ENCODE results near the gene KRT4. TPM values are rescaled to one million over a fixed set of nuclear protein-coding genes. Genes with fewer than 3 reads are reported as not detected.

The KRT4 gene
- total and polyA plus RNA-seq, 5 donors from 2014 or later: not detected

DNA sequence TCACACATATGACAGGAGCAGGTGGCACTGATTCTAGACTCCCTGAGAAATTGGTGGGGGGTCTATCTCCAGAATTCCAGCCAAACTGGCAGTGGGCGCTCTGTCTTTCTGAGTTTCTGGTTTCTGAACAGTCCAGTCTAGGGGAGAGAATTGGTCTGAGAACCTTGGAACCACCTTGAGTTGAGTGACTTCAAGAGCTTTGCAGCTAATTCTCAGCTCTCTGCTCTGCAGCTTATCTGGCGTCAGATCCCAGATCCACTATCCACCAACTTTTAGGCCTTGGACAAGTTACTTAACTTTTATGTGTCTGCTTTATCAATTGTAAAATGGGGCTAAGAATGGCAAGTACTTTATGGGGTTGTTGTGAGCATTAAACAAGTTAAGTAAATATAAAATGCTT lies 35.1 kb downstream of the KRT4 start:
- Histone ChIP-seq H3K4me1 (ENCODE audit: control insufficient read depth, insufficient read depth, low read length, poor library complexity, severe bottlenecking) (no peaks in the 10 kb centered on the region), H3K4me3 (ENCODE audit: low read depth, low read length) (no peak overlapping the region), H3K27me3 (ENCODE audit: control insufficient read depth, insufficient read depth, low read length) (peaks cover 3% of the 10 kb centered on the region), H3K36me3 (ENCODE audit: control insufficient read depth, insufficient read depth, low read length) (no peaks in the 10 kb centered on the region), H3K27ac (ENCODE audit: insufficient read depth, low read length, poor library complexity, severe bottlenecking) (no peak overlapping the region), H3K9me3 (ENCODE audit: control insufficient read depth in 2 of 2, low read length in 2 of 2) (no peaks in the 10 kb centered on the region)
- H3K4me3 Mint-ChIP-seq: no peak overlapping the region
- no peaks in the 10 kb centered on the region for H3K4me1 Mint-ChIP-seq
- DNase-seq: no peak
- no peaks in the 10 kb centered on the region for H3K36me3 Mint-ChIP-seq
- H3K9me3 Mint-ChIP-seq: no peaks in the 10 kb centered on the region
- no peak overlapping the region for H3K27ac Mint-ChIP-seq
- peaks cover 21% of the 10 kb centered on the region for H3K27me3 Mint-ChIP-seq
- ATAC-seq (ENCODE audit: low read depth in 2 of 2): no peak

DNA sequence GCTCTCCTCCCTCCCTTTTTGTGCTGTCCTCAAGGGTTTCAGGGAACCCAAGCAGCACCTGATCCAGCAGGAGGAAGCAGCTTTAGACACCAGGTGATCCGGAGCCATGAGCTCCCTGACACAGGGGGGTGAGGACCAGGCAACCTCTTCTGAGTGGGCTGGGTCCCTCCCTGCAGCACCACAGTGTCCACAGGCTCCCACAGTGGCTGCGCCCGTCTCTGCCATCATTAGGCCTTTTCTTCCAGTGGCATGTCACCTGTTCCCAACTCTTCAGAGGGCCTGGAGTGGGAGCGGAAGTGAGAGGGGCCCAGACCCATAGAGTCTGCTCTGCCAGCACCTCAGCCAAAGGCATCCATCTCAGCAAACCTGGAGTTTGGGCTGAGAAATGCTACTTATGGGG lies 36.4 kb downstream of the KRT4 start:
- Histone ChIP-seq H3K27me3 (ENCODE audit: control insufficient read depth, insufficient read depth, low read length) (peaks cover 5% of the 10 kb centered on the region), H3K36me3 (ENCODE audit: control insufficient read depth, insufficient read depth, low read length) (no peaks in the 10 kb centered on the region), H3K4me3 (ENCODE audit: low read depth, low read length) (no peak overlapping the region), H3K4me1 (ENCODE audit: control insufficient read depth, insufficient read depth, low read length, poor library complexity, severe bottlenecking) (no peaks in the 10 kb centered on the region), H3K9me3 (ENCODE audit: control insufficient read depth in 2 of 2, low read length in 2 of 2) (no peaks in the 10 kb centered on the region), H3K27ac (ENCODE audit: insufficient read depth, low read length, poor library complexity, severe bottlenecking) (no peak overlapping the region)
- Mint-ChIP-seq H3K9me3 (no peaks in the 10 kb centered on the region), H3K4me1 (no peaks in the 10 kb centered on the region), H3K27ac (no peak overlapping the region), H3K27me3 (peaks cover 22% of the 10 kb centered on the region), H3K36me3 (no peaks in the 10 kb centered on the region), H3K4me3 (no peak overlapping the region)
- ATAC-seq (ENCODE audit: low read depth in 2 of 2) (no peak), DNase-seq (no peak)

DNA sequence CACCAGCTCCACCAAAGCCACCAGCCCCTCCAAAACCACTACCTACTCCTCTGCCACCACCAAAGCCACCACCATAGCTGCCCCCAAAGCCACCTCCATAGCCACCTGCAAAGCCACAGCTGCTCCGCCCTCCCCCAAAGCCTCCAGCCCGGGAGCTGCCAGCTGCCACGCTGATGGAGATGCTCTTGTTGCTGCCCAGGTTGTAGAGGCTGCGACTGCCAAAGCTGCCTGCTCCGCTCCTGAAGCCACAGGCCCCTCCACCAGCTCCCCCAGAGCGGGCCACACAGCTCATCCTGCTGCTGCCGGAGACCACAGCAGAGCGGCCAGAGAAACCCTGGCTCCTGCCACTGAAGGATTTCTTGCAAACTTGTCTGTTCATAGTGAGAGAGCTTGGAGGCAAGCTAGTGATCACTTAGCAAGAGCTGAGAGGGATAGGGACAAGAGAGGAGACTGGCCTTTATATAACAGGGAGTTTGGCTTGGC lies 37.0 kb downstream of the KRT4 start, which contains the start of gene KRT76:
Gene KRT76, minus strand, starts transcription at position 433 of the 483 bp plus-strand sequence. Its CDS starts 54 bp downstream, at position 379.
- no peaks in the 10 kb centered on the region for H3K4me1 Mint-ChIP-seq
- H3K27ac ChIP-seq (ENCODE audit: insufficient read depth, low read length, poor library complexity, severe bottlenecking): no peak within 1 kb of the TSS
- DNase-seq (no peak), ATAC-seq (ENCODE audit: low read depth in 2 of 2) (no peak)
- peaks cover 22% of the 10 kb centered on the region for H3K27me3 Mint-ChIP-seq
- H3K9me3 Mint-ChIP-seq: no peaks in the 10 kb centered on the region
- H3K36me3 ChIP-seq (ENCODE audit: control insufficient read depth, insufficient read depth, low read length): no peaks in the 10 kb centered on the region
- no peaks in the 10 kb centered on the region for H3K4me1 ChIP-seq (ENCODE audit: control insufficient read depth, insufficient read depth, low read length, poor library complexity, severe bottlenecking)
- no peak within 1 kb of the TSS for H3K4me3 ChIP-seq (ENCODE audit: low read depth, low read length)
- H3K4me3 Mint-ChIP-seq: no peak within 1 kb of the TSS
- H3K27ac Mint-ChIP-seq: no peak within 1 kb of the TSS
- no peaks in the 10 kb centered on the region for H3K36me3 Mint-ChIP-seq
- no peaks in the 10 kb centered on the region for H3K9me3 ChIP-seq (ENCODE audit: control insufficient read depth in 2 of 2, low read length in 2 of 2)
- peaks cover 5% of the 10 kb centered on the region for H3K27me3 ChIP-seq (ENCODE audit: control insufficient read depth, insufficient read depth, low read length)

DNA sequence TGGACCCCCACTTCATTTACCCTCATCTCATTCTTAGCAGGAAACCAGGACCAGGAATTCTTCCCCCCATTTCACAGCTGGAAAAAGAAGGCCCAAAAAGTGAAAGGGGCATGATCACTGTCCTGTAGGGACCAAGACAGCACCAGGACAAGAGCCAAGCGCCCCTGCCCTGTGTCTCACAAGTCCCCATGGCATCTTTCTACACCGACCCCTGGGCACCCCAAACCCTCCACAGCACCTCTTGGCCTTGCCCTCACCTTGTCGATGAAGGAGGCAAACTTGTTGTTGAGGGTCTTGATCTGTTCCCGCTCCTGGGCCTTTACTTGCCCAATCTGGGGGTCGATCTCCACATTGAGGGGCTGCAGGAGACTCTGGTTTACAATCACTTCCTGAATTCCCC lies 37.5 kb downstream of the KRT4 start:
- ATAC-seq (ENCODE audit: low read depth in 2 of 2) (no peak), DNase-seq (no peak)
- Histone ChIP-seq H3K27ac (ENCODE audit: insufficient read depth, low read length, poor library complexity, severe bottlenecking) (no peak overlapping the region), H3K36me3 (ENCODE audit: control insufficient read depth, insufficient read depth, low read length) (no peaks in the 10 kb centered on the region), H3K9me3 (ENCODE audit: control insufficient read depth in 2 of 2, low read length in 2 of 2) (no peaks in the 10 kb centered on the region), H3K4me3 (ENCODE audit: low read depth, low read length) (no peak overlapping the region), H3K4me1 (ENCODE audit: control insufficient read depth, insufficient read depth, low read length, poor library complexity, severe bottlenecking) (no peaks in the 10 kb centered on the region), H3K27me3 (ENCODE audit: control insufficient read depth, insufficient read depth, low read length) (peaks cover 2% of the 10 kb centered on the region)
- no peaks in the 10 kb centered on the region for H3K36me3 Mint-ChIP-seq
- no peak overlapping the region for H3K4me3 Mint-ChIP-seq
- no peaks in the 10 kb centered on the region for H3K9me3 Mint-ChIP-seq
- no peak overlapping the region for H3K27ac Mint-ChIP-seq
- peaks cover 22% of the 10 kb centered on the region for H3K27me3 Mint-ChIP-seq
- H3K4me1 Mint-ChIP-seq: no peaks in the 10 kb centered on the region

DNA sequence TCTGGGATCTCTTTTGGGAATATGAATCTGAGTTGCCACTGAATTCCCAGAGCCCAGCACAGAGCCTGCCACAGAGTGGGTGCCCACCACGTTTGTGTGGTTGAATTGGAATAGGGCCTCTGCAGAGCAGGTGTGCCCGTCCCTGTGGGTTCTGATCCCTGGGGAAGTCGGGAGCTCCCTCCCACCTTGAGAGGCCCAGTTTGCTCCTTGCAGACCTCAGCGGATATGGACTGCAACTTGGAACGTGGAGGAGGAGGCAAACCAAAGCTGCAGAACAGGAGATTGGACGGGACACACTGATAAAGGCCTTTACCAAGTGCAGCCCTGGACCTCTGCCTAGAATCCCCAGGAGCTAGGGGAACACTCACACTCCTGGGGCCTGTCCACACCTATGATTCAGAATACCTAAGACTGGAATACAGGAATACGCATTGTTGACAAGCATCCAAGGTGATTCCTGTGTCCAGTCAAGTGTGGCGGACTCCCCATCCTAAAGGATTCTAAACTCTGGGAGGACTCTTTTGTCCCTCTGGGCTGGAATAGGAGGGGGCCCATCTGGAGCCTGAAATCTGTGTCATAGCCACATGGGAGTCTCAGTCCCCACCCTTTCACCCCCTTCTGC lies 39.2 kb downstream of the KRT4 start:
- H3K27me3 ChIP-seq (ENCODE audit: control insufficient read depth, insufficient read depth, low read length): peaks cover 2% of the 10 kb centered on the region
- no peaks in the 10 kb centered on the region for H3K36me3 ChIP-seq (ENCODE audit: control insufficient read depth, insufficient read depth, low read length)
- H3K27ac Mint-ChIP-seq: no peak overlapping the region
- H3K4me1 ChIP-seq (ENCODE audit: control insufficient read depth, insufficient read depth, low read length, poor library complexity, severe bottlenecking): no peaks in the 10 kb centered on the region
- no peak overlapping the region for H3K4me3 ChIP-seq (ENCODE audit: low read depth, low read length)
- no peak for DNase-seq
- no peaks in the 10 kb centered on the region for H3K36me3 Mint-ChIP-seq
- H3K4me1 Mint-ChIP-seq: peaks cover 0 to 3% (median 0%) of the 10 kb centered on the region in 4 donors
- no peaks in the 10 kb centered on the region for H3K9me3 Mint-ChIP-seq
- H3K27ac ChIP-seq (ENCODE audit: insufficient read depth, low read length, poor library complexity, severe bottlenecking): no peak overlapping the region
- H3K9me3 ChIP-seq (ENCODE audit: control insufficient read depth in 2 of 2, low read length in 2 of 2): no peaks in the 10 kb centered on the region
- no peak for ATAC-seq (ENCODE audit: low read depth in 2 of 2)
- no peak overlapping the region for H3K4me3 Mint-ChIP-seq
- H3K27me3 Mint-ChIP-seq: peaks cover 19% of the 10 kb centered on the region

DNA sequence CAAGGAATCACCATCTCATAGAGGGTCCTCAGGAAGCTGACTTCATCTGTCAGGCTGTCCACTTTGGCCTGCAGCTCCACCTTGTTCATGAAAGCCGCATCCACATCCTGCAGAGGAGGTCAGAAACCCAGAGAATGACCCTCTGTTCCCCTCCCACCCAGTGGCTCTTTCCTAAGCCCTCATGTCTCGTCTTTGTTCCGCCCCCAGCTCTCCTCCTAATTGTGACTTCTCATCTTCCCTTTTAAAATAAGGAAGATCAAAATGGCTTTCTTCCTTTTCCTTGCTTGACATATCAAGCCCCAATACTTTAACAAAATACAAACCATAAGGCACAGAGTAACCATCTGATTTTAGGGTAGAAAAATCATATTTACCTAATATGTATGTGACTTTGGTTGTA lies 41.1 kb downstream of the KRT4 start:
- no peak for DNase-seq
- peaks cover 0 to 3% (median 0%) of the 10 kb centered on the region in 4 donors for H3K4me1 Mint-ChIP-seq
- ATAC-seq (ENCODE audit: low read depth in 2 of 2): no peak
- Histone ChIP-seq H3K4me3 (ENCODE audit: low read depth, low read length) (no peak overlapping the region), H3K4me1 (ENCODE audit: control insufficient read depth, insufficient read depth, low read length, poor library complexity, severe bottlenecking) (no peaks in the 10 kb centered on the region), H3K9me3 (ENCODE audit: control insufficient read depth in 2 of 2, low read length in 2 of 2) (no peaks in the 10 kb centered on the region), H3K27ac (ENCODE audit: insufficient read depth, low read length, poor library complexity, severe bottlenecking) (no peak overlapping the region), H3K36me3 (ENCODE audit: control insufficient read depth, insufficient read depth, low read length) (no peaks in the 10 kb centered on the region), H3K27me3 (ENCODE audit: control insufficient read depth, insufficient read depth, low read length) (peaks cover 2% of the 10 kb centered on the region)
- H3K36me3 Mint-ChIP-seq: no peaks in the 10 kb centered on the region
- H3K27me3 Mint-ChIP-seq: peaks cover 10% of the 10 kb centered on the region
- H3K4me3 Mint-ChIP-seq: no peak overlapping the region
- no peak overlapping the region for H3K27ac Mint-ChIP-seq
- H3K9me3 Mint-ChIP-seq: peaks cover 0 to 1% (median 0%) of the 10 kb centered on the region in 7 donors

DNA sequence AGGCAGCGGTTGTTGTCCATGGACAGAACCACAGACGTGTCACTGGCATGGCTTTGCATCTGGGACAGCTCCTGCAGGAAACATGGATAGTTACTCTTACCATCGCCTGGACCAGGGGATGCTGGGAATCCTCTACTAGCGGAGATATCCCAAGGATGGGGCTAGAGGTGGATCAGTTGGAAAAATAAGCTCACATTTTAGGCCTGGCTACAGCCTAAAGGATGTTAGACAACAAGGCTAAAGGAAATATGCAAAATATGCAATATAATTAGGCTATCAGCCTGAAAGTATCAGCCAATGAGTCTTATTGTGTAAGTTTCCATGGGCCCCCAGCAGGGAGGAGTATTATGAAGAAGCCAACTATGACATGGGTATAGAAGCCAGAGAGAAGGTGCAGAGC lies 41.7 kb downstream of the KRT4 start:
- H3K27me3 ChIP-seq (ENCODE audit: control insufficient read depth, insufficient read depth, low read length): peaks cover 2% of the 10 kb centered on the region
- Mint-ChIP-seq H3K27ac (no peak overlapping the region), H3K9me3 (peaks cover 0 to 1% (median 0%) of the 10 kb centered on the region in 7 donors), H3K36me3 (no peaks in the 10 kb centered on the region), H3K4me3 (no peak overlapping the region), H3K27me3 (peaks cover 6% of the 10 kb centered on the region), H3K4me1 (peaks cover 0 to 3% (median 0%) of the 10 kb centered on the region in 4 donors)
- no peaks in the 10 kb centered on the region for H3K36me3 ChIP-seq (ENCODE audit: control insufficient read depth, insufficient read depth, low read length)
- no peaks in the 10 kb centered on the region for H3K9me3 ChIP-seq (ENCODE audit: control insufficient read depth in 2 of 2, low read length in 2 of 2)
- DNase-seq (no peak), ATAC-seq (ENCODE audit: low read depth in 2 of 2) (no peak)
- no peaks in the 10 kb centered on the region for H3K4me1 ChIP-seq (ENCODE audit: control insufficient read depth, insufficient read depth, low read length, poor library complexity, severe bottlenecking)
- no peak overlapping the region for H3K4me3 ChIP-seq (ENCODE audit: low read depth, low read length)
- H3K27ac ChIP-seq (ENCODE audit: insufficient read depth, low read length, poor library complexity, severe bottlenecking): no peak overlapping the region

DNA sequence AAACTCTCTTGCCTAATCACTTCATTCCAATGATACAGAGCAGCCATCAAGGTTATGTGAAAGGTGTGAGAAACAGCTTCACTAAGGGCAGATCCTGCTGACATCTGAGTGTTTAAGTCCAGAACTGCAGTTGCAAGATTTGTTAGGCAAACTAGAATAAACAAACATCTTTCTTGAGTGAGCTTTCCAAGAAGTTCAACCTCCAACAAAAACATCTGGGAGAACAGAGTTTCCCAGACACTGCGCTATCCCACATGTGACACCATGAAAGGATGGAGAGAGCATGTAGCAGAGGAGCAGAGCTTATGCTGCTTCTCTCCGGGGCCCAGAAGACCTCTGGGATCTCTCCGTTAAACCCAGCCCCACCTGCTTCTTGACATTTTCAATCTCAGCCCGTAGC lies 42.4 kb downstream of the KRT4 start:
- Mint-ChIP-seq H3K4me3 (no peak overlapping the region), H3K27ac (no peak overlapping the region), H3K9me3 (peaks cover 0 to 1% (median 0%) of the 10 kb centered on the region in 7 donors), H3K36me3 (no peaks in the 10 kb centered on the region), H3K27me3 (peaks cover 6% of the 10 kb centered on the region), H3K4me1 (peaks cover 0 to 3% (median 0%) of the 10 kb centered on the region in 4 donors)
- Histone ChIP-seq H3K27me3 (ENCODE audit: control insufficient read depth, insufficient read depth, low read length) (peaks cover 2% of the 10 kb centered on the region), H3K27ac (ENCODE audit: insufficient read depth, low read length, poor library complexity, severe bottlenecking) (no peak overlapping the region), H3K36me3 (ENCODE audit: control insufficient read depth, insufficient read depth, low read length) (no peaks in the 10 kb centered on the region), H3K9me3 (ENCODE audit: control insufficient read depth in 2 of 2, low read length in 2 of 2) (no peaks in the 10 kb centered on the region), H3K4me3 (ENCODE audit: low read depth, low read length) (no peak overlapping the region), H3K4me1 (ENCODE audit: control insufficient read depth, insufficient read depth, low read length, poor library complexity, severe bottlenecking) (no peaks in the 10 kb centered on the region)
- ATAC-seq (ENCODE audit: low read depth in 2 of 2) (no peak), DNase-seq (no peak)

Measured in CD4-positive, CD25-positive, alpha-beta regulatory T cell (primary cell).